Upper lobe of right lung (tissue), 1 donor: ENCODE measurements around the gene MYO5A. TPM values are rescaled to one million over a fixed set of nuclear protein-coding genes. Genes with fewer than 3 reads are reported as not detected.

Source experiments
- ATAC-seq: fragments of 200-7000 bp; cut with Tn5 transposase; one replicate; pipeline ENCODE4 v1.9.1; 2020; ENCODE audit warnings: mild to moderate bottlenecking, moderate library complexity
- DNase-seq: peaks from one replicate; pipeline ENCODE4 v3.0.0-alpha.2; 2020
- H3K27ac ChIP-seq: fragments of 200-600 bp; one replicate; pipeline ENCODE4 v1.8.0; 2022
- H3K27me3 ChIP-seq: fragments of 200-600 bp; one replicate; pipeline ENCODE4 v1.8.0; 2022; ENCODE audit warnings: mild to moderate bottlenecking
- H3K36me3 ChIP-seq: fragments of 200-600 bp; one replicate; pipeline ENCODE4 v1.8.0; 2022
- H3K4me1 ChIP-seq: fragments of 200-600 bp; one replicate; pipeline ENCODE4 v1.8.0; 2022
- H3K4me3 ChIP-seq: fragments of 200-600 bp; one replicate; pipeline ENCODE4 v1.8.0; 2022; ENCODE audit warnings: mild to moderate bottlenecking
- H3K9me3 ChIP-seq: fragments of 200-600 bp; one replicate; pipeline ENCODE4 v1.8.0; 2022
- intact Hi-C: fragments of 100-400 bp; cut with DNase I; formaldehyde crosslinking; loops from one replicate; pipeline ENCODE4 v1.11.0; 2022
- total RNA-seq: library from RNA; stranded (reverse); fragmentation: NEBNext Ultra II Directional; extraction: Animal tissue kit (Norgen Biotek cat#: 25700); gene quantifications from one replicate; pipeline ENCODE4 v1.2.1, GENCODE V29; 2021
- TF ChIP-seq, protein P1 (sequence below): fragments of 200-600 bp; IDR thresholded peaks from one replicate; pipeline ENCODE4 v1.8.0; 2022; ENCODE audit warnings: antibody characterized with exemption
- donor health status: DM: no; HTN: yes; CAD: no; lungs with severe emphysema.

MYO5A gene
- total RNA-seq, 1 donor from 2014 or later, result 26.0 TPM

DNA sequence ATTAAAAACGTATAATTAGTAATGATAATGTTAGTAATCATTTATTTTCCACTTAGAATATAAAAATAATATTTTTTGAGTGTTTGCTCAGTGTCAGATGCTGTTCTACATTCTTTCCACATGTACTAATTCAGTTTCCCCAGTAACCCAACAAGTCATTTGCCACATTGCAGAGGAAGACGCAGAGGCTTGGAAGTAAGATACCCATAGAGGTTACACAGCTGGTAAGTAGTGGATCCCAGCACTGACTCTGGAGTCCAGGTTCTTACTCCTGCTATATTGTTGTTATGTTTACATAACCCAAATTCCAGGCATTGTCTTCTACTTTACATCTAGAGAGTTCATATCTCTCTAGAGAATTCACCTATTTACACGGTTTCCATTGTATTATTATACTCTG is 184.8 kb downstream of the MYO5A start:
- H3K36me3 ChIP-seq, result peaks cover 25% of the 10 kb centered on the region
- intact Hi-C loops, result no loop called here
- no peaks in the 10 kb centered on the region for H3K9me3 ChIP-seq
- TF ChIP-seq, protein P1, sequence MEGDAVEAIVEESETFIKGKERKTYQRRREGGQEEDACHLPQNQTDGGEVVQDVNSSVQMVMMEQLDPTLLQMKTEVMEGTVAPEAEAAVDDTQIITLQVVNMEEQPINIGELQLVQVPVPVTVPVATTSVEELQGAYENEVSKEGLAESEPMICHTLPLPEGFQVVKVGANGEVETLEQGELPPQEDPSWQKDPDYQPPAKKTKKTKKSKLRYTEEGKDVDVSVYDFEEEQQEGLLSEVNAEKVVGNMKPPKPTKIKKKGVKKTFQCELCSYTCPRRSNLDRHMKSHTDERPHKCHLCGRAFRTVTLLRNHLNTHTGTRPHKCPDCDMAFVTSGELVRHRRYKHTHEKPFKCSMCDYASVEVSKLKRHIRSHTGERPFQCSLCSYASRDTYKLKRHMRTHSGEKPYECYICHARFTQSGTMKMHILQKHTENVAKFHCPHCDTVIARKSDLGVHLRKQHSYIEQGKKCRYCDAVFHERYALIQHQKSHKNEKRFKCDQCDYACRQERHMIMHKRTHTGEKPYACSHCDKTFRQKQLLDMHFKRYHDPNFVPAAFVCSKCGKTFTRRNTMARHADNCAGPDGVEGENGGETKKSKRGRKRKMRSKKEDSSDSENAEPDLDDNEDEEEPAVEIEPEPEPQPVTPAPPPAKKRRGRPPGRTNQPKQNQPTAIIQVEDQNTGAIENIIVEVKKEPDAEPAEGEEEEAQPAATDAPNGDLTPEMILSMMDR, result no peak
- no peak overlapping the region for H3K27ac ChIP-seq
- ATAC-seq (no peak), DNase-seq (no peak)
- H3K4me3 ChIP-seq, result no peak overlapping the region
- H3K27me3 ChIP-seq, result no peaks in the 10 kb centered on the region
- H3K4me1 ChIP-seq, result no peaks in the 10 kb centered on the region

DNA sequence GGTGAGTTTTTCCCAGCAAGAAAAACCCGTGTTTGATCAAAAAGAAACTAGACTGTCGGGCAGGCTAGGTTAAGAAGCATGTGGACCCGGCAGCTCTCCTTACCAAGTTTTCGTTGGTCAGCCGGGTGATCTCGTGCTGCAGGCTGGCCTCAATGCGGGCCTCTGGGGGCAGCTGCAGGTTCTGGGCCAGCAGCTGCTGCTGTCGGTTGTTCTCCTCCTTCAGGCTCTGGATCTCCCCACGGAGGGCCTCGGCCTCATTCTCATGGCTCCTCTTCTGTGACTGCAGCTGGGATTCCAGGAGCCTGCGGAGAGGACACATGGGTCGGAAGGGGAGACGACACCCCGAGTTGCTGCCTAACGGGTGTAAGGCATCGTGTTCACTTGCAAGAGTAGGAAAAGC is 188.6 kb downstream of the MYO5A start:
- H3K4me3 ChIP-seq, result no peak overlapping the region
- TF ChIP-seq, protein P1, result no peak
- DNase-seq, result no peak
- no peaks in the 10 kb centered on the region for H3K9me3 ChIP-seq
- intact Hi-C loops, result no loop called here
- H3K36me3 ChIP-seq, result peaks cover 20% of the 10 kb centered on the region
- no peak overlapping the region for H3K27ac ChIP-seq
- no peaks in the 10 kb centered on the region for H3K4me1 ChIP-seq
- no peak for ATAC-seq
- no peaks in the 10 kb centered on the region for H3K27me3 ChIP-seq

GRCh38 chr15:52338891-52339290 is 189.8 kb downstream of the MYO5A start:
- no peak overlapping the region for H3K27ac ChIP-seq
- H3K9me3 ChIP-seq, result no peaks in the 10 kb centered on the region
- TF ChIP-seq, protein P1, result no peak
- no peak for DNase-seq
- intact Hi-C loops, result no loop called here
- no peaks in the 10 kb centered on the region for H3K27me3 ChIP-seq
- no peak overlapping the region for H3K4me3 ChIP-seq
- H3K4me1 ChIP-seq, result no peaks in the 10 kb centered on the region
- peaks cover 23% of the 10 kb centered on the region for H3K36me3 ChIP-seq
- ATAC-seq, result no peak

DNA sequence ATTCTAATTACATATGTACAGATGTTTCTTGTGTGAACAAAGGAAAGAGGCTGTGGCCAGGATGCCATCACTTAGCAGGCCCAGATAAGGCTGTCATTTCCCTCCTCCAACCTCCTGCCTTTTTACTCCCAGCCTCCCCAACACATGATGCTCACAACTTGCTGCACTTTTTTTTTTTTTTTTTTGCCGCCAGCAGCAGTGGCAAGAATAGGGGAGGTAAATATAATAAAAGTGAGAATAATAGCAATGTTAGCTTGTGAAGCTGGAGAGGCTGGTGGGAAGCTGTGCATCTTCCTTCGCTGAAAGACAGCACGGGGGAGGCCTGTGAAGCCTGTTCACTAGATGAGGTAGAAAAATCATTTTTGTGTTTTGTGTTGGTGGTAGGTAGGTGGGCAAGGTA is 190.6 kb downstream of the MYO5A start:
- Histone ChIP-seq H3K9me3 (no peaks in the 10 kb centered on the region), H3K36me3 (peaks cover 23% of the 10 kb centered on the region), H3K27ac (no peak overlapping the region), H3K27me3 (no peaks in the 10 kb centered on the region), H3K4me3 (no peak overlapping the region), H3K4me1 (no peaks in the 10 kb centered on the region)
- intact Hi-C loops, result no loop called here
- DNase-seq (no peak), ATAC-seq (no peak)
- TF ChIP-seq, protein P1, result no peak

DNA sequence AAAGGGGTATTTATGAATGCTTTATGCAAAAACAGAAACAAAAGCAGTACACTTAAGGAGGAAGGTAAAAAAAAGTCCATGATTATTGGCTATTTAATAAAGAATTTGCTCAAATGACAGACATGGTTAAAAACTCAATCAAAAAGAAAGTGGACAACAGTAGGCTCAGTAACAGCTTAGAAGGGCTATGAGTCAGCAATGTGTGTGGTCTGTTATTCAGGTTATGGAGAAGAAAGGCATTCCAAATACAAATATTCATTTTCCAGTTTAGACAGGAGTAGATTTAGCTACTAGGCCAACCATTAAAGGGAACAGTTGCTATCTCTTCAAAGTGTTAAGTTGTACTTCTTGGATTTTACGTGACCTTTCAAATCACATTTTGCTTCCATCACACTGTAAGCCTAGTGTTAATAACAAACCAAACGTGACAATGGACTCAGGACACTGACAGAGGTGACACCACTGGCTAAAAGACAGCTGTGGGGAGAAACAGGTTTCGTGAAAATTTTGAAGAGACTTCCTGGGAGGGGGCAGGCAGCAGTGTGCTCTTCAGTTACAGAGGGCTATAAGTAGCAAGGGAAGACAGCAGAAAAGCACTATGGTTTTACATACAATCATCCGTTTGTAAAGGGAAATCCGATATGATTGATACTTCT is 191.4 kb downstream of the MYO5A start:
- intact Hi-C loops, result no loop called here
- DNase-seq (no peak), ATAC-seq (no peak)
- TF ChIP-seq, protein P1, result no peak
- Histone ChIP-seq H3K27me3 (no peaks in the 10 kb centered on the region), H3K36me3 (peaks cover 23% of the 10 kb centered on the region), H3K9me3 (no peaks in the 10 kb centered on the region), H3K4me1 (no peaks in the 10 kb centered on the region), H3K27ac (no peak overlapping the region), H3K4me3 (no peak overlapping the region)

DNA sequence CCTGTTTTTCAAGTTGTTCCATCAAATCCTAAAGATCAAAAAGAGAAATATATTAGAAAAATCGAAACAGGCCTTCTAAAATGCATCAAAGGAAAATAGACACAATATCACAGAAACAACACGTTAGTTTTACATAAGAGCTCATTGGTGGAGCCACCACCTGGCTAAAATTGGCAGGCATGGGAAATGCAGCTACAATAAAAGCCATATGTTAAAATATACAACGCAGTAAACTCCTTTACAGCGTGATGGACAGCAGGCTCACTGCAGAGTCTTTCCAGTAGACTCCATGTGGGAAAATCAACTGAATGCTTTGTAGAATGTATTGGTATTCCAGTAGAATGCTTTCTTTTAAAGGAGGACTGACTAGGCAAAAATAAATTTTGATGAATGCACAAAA is 192.2 kb downstream of the MYO5A start:
- no peak for ATAC-seq
- Histone ChIP-seq H3K4me3 (no peak overlapping the region), H3K9me3 (no peaks in the 10 kb centered on the region), H3K36me3 (peaks cover 17% of the 10 kb centered on the region), H3K27me3 (no peaks in the 10 kb centered on the region), H3K27ac (no peak overlapping the region), H3K4me1 (no peaks in the 10 kb centered on the region)
- TF ChIP-seq, protein P1, result no peak
- intact Hi-C loops, result no loop called here
- no peak for DNase-seq
